ENCODE data around the gene ATR. TPM values are rescaled to one million over a fixed set of nuclear protein-coding genes. Genes with fewer than 3 reads are reported as not detected.

ATR gene
- total RNA-seq, 1 experiment from 2014 or later: 28.3 TPM

GRCh38 chr3:142436951-142437585 is 141.5 kb downstream of the ATR start:
- intact Hi-C loops (cut with micrococcal nuclease; ENCODE audit: unreplicated experiment): no loop called here
- no peak for DNase-seq (ENCODE audit: low spot score)
- no peak overlapping the region for H3K4me3 ChIP-seq (ENCODE audit: low read depth, low read length, poor library complexity, severe bottlenecking)
- H3K27me3 ChIP-seq (replicated peaks; ENCODE audit: insufficient read depth, low read depth, low read length, poor library complexity): no peaks in the 10 kb centered on the region
- no peaks in the 10 kb centered on the region for H3K9me3 ChIP-seq (ENCODE audit: low read depth, low read length, poor library complexity, severe bottlenecking)
- H3K4me1 ChIP-seq (ENCODE audit: insufficient read depth, low read length, poor library complexity, severe bottlenecking): no peaks in the 10 kb centered on the region
- no peaks in the 10 kb centered on the region for H3K36me3 ChIP-seq (ENCODE audit: insufficient read depth, low read length, poor library complexity, severe bottlenecking)
- BruUV-seq (replicated peaks): no TSS peak
- H3K27ac ChIP-seq (ENCODE audit: low read depth, low read length, poor library complexity, severe bottlenecking): no peak overlapping the region
- TF ChIP-seq CTCF (conservative IDR thresholded peaks at IDR 0.05; ENCODE audit: low read depth, low read length) (no peak), EZH2 (IDR thresholded peaks at IDR 0.05; ENCODE audit: borderline replicate concordance, low read depth, low read length, poor library complexity, severe bottlenecking) (no peak)
- POLR2A ChIA-PET (ENCODE audit: low non-redundant PET): no interaction called here
- CTCF ChIA-PET: no interaction called here

DNA sequence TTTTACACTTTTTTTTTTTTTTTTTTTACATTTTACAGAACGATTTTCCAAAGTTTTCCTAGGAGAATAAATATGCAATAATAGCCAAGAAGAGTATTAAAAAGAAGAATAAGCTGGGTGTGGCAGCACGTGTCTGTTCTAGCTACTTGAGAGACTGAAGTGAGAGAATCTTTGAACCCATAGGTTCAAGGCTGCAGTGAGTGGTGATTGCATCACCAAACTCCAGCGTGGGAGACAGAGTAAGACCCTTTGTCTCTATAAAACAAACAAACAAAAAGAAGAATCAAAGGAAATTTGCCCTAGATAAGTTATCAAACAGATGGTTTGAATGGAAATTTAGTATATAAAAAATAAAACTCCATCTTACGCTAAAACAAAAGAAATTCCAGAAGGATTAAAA is 144.0 kb downstream of the ATR start:
- BruUV-seq (replicated peaks): no TSS peak

DNA sequence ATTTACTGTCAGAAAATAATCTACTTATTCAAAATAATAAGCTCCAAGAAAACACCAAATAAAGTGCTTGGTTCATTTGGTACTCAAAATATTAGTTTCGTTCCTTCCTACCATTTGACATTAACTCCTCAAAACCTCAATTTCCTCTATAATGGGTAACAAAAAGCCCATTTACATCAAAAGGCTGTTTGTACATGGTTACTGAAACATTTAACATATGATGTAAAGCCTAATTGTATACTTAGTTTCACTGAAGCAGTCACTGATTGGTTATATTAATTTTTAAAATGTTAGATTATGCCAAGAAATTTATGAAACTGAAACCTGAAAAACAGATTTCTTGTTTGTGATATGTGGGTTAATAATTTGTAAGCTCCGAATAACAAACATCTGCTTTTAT is 145.4 kb downstream of the ATR start:
- no TSS peak for BruUV-seq (replicated peaks)
- Histone ChIP-seq H3K4me3 (ENCODE audit: low read depth, low read length, poor library complexity, severe bottlenecking) (no peak overlapping the region), H3K36me3 (ENCODE audit: insufficient read depth, low read length, poor library complexity, severe bottlenecking) (peaks cover 4% of the 10 kb centered on the region), H3K27ac (ENCODE audit: low read depth, low read length, poor library complexity, severe bottlenecking) (no peak overlapping the region), H3K27me3 (replicated peaks; ENCODE audit: insufficient read depth, low read depth, low read length, poor library complexity) (no peaks in the 10 kb centered on the region), H3K4me1 (ENCODE audit: insufficient read depth, low read length, poor library complexity, severe bottlenecking) (no peaks in the 10 kb centered on the region), H3K9me3 (ENCODE audit: low read depth, low read length, poor library complexity, severe bottlenecking) (no peaks in the 10 kb centered on the region)
- intact Hi-C loops (cut with micrococcal nuclease; ENCODE audit: unreplicated experiment): no loop called here
- ChIA-PET POLR2A (ENCODE audit: low non-redundant PET) (no interaction called here), CTCF (no interaction called here)
- DNase-seq (ENCODE audit: low spot score): no peak
- no peak for TF ChIP-seq CTCF (conservative IDR thresholded peaks at IDR 0.05; ENCODE audit: low read depth, low read length)
- TF ChIP-seq EZH2 (IDR thresholded peaks at IDR 0.05; ENCODE audit: borderline replicate concordance, low read depth, low read length, poor library complexity, severe bottlenecking): no peak

More for the DNA sequence above, 144.0 kb downstream of the ATR start:
- peaks cover 4% of the 10 kb centered on the region for H3K36me3 ChIP-seq (ENCODE audit: insufficient read depth, low read length, poor library complexity, severe bottlenecking)
- no peak overlapping the region for H3K27ac ChIP-seq (ENCODE audit: low read depth, low read length, poor library complexity, severe bottlenecking)
- H3K4me1 ChIP-seq (ENCODE audit: insufficient read depth, low read length, poor library complexity, severe bottlenecking): no peaks in the 10 kb centered on the region
- CTCF ChIA-PET: interaction anchor here (0.7 kb wide), 1 partner anchor 496 kb away, joined by 7 read pairs; no protein-coding TSS in a partner anchor
- intact Hi-C loops (cut with micrococcal nuclease; ENCODE audit: unreplicated experiment): no loop called here
- no peak for DNase-seq (ENCODE audit: low spot score)
- TF ChIP-seq EZH2 (IDR thresholded peaks at IDR 0.05; ENCODE audit: borderline replicate concordance, low read depth, low read length, poor library complexity, severe bottlenecking) (no peak), CTCF (conservative IDR thresholded peaks at IDR 0.05; ENCODE audit: low read depth, low read length) (no peak)
- POLR2A ChIA-PET (ENCODE audit: low non-redundant PET): no interaction called here
- no peak overlapping the region for H3K4me3 ChIP-seq (ENCODE audit: low read depth, low read length, poor library complexity, severe bottlenecking)
- no peaks in the 10 kb centered on the region for H3K9me3 ChIP-seq (ENCODE audit: low read depth, low read length, poor library complexity, severe bottlenecking)
- H3K27me3 ChIP-seq (replicated peaks; ENCODE audit: insufficient read depth, low read depth, low read length, poor library complexity): no peaks in the 10 kb centered on the region
